Measurements from ENCODE around the gene TLX1.
"Not testable (repeated sequence)": the region's sequence is repeated elsewhere in the genome, so short reads cannot be mapped to it uniquely, and the experiment has no call there.

Gene TLX1

GRCh38 chr10:101154506-101154905 lies 23.4 kb downstream of the TLX1 start:
- not testable (repeated sequence) for DNase-seq

DNA sequence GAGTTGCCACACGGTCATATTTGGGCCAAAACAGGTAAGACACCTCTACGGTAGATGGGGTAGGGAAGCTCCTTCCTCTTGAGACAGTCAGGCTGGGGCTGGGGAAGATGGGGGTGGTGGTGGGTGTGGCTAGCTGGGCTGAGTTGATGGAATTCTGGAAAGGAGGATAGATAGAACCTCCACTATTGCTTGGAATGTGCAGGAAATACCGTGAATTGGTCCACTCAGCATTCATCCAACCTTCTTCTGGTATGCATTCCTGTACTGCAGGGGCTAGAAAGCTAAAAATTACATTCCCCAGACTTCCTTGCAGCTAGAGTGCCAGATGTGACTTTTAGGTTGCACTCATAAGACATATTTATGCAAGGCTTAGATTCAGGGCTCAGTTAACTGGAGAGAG lies 24.8 kb downstream of the TLX1 start:
- no peak for DNase-seq

GRCh38 chr10:101157756-101158458 lies 26.8 kb downstream of the TLX1 start:
- no peak for DNase-seq

DNA sequence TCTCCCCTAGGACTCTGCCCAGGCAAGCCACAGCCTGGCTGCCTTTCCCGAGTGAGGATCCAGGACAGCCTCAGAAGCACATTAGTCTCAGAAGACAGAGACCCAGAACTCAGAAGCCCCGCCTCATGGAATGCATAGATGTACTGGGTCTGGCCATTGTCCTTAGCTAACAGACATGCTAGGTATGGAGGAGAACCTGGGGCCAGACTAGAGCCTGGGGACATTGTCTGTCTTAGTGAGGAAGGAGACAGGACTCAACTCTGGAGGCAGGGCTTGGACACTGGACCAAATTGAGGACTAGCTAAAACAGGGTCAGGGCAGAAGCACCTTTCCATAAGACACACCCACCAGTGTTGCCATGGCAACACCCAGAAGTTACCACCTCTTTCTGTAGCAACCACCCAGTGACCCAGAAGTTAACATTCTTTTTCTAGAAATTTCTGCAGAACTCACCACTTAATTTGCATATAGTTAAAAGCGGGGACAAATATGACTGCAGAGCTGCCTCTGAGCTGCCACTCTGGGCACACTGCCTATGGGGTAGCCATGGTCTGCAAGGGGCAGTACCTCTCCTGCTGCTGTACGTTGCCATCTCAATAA lies 27.5 kb downstream of the TLX1 start:
- DNase-seq: no peak

GRCh38 chr10:101161494-101162299 lies 30.6 kb downstream of the TLX1 start:
- peak; percentile 31 to 71 for DNase-seq

DNA sequence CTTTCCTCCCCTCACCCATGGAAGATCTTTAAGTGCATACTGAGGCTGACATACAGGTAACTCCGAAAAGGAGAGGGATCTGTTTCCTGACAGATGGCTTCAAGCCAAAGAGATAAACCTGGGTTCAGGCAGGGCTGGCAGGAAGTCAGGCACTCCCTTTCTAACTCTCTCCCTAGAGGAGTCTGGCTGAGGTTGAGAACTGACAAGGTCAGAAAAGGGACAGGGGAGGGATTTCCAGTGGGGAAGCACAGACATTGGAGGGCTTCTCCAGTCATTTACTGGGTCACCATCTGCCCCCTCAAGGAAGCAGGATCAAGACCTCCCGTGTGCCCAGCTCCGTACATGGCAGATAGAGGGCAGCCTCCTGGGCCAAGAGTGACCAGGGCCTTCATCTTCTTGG lies 31.6 kb downstream of the TLX1 start:
- no peak for DNase-seq

GRCh38 chr10:101164020-101164419 lies 32.9 kb downstream of the TLX1 start:
- DNase-seq: no peak

GRCh38 chr10:101165736-101166135 lies 34.6 kb downstream of the TLX1 start:
- no peak for DNase-seq

DNA sequence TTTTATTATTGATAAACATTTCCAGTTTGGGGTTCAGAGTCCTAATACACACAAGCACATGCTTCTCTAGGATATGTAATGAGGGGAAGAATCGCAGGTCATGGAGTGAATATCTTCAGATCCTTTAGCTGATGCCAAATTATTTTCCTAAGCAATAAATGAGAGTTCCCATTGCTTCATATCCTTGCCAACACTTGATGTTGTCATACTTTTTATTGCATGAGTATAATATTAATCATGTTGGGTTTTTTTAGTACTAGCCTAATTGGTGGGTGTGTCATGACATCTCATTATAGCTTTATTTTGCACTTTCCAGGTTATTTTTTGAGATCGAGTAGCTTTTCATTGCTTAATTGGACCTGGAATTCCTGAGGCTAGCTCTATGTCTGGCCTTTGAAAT lies 35.3 kb downstream of the TLX1 start:
- no peak for DNase-seq

DNA sequence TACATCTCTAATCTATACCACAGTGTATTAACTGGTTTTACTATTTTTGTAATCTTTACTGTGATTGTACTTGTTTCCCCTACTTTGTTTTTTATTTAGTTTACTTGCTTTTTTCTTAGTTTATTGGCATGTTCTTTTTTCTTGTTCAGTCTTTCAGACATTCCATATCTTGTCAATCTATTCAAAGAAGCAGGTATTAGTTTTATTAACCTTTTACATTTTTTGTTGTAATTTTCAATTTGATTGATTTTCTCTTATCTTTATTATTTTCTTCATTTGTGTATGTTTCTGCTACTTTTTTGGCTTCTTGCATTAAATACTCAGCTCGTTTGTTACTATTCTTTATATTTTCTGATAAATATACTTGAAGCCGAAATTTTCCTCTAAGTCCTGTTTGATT lies 41.6 kb downstream of the TLX1 start:
- DNase-seq: no peak

GRCh38 chr10:101174319-101174718 lies 43.2 kb downstream of the TLX1 start:
- no peak for DNase-seq

DNA sequence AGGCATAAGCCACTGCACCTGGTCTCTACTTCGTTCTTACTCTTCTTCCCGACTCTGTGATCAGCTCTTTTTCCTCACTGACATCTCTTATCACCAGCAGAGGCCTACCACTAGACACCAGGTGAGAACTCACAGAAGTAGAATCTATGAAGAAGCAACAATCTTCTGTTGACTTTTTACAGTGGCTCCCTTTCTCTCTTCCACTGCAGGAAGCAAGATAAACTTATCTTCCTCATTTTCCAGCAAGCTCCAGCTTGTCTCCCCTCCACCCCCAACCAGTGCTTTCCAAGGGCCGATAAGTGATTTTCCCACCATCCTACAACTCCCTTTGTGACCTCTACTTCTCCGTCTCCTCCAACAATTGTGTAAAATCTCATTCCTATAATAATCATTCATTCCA lies 45.5 kb downstream of the TLX1 start:
- no peak for DNase-seq

GRCh38 chr10:101182936-101183335 lies 51.8 kb downstream of the TLX1 start:
- no peak for DNase-seq

- no peak for DNase-seq
Measured at GRCh38 chr10:101183458-101184183, 52.5 kb downstream of the TLX1 start.
